ENCODE measurements around the gene B4GALT6. TPM values are rescaled to one million over a fixed set of nuclear protein-coding genes. Genes with fewer than 3 reads are reported as not detected.

The B4GALT6 gene
- polyA plus RNA-seq, 1 donor = 11.6 TPM

DNA sequence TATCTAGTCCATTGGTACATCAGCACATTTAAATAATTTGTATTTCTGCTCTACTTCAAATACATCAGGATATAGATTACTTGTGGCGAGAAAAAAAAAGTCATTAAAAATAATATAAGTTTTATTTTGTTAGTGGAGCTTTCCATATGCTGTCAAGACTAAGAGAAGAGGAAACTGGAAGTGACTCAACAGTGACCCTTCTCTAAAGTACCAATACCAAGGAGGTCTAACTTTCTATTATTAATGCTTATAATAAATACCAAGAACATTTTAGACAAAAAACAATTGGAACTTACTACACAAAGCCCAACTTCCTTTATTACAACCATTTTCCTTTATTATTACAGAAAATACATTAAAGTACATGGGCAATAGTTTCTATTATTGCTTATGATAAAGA is 52.9 kb downstream of the B4GALT6 start:
- DNase-seq = no peak

DNA sequence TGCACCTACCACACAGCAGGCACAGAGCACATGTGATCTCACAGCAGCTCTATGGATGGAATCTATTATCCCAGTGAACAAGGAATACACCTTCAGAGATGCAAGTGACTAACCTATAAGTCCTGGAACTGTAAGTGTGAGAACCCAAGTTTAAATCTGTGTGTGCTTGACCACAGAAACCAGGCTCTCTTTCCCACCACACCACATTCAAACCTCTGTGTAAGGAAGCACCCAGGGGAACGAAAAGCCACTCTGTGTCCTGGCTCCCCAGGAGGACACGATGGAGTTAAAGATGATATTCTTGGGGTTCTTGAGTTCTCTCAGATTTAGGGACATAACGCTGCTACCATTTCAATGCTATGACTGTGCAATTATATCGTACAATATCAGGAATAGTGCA is 53.8 kb downstream of the B4GALT6 start:
- no peak for DNase-seq

DNA sequence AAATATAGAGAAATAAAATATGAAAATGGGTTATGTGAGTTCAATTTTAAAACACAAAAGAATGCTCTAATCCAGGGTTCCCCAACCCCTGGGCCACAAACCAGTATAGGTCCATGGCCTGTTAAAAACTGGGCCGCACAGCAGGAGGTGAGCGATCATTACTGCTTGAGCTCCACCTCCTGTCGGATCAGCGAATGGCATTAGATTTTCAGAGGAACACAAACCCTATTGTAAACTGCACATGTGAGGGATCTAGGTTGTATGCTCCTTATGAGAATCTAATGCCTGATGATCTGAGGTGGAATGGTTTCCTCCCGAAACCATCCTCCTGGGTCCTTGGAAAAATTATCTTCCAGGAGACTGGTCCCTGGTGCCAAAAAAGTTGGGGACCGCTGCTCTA is 58.0 kb downstream of the B4GALT6 start:
- DNase-seq = no peak

DNA sequence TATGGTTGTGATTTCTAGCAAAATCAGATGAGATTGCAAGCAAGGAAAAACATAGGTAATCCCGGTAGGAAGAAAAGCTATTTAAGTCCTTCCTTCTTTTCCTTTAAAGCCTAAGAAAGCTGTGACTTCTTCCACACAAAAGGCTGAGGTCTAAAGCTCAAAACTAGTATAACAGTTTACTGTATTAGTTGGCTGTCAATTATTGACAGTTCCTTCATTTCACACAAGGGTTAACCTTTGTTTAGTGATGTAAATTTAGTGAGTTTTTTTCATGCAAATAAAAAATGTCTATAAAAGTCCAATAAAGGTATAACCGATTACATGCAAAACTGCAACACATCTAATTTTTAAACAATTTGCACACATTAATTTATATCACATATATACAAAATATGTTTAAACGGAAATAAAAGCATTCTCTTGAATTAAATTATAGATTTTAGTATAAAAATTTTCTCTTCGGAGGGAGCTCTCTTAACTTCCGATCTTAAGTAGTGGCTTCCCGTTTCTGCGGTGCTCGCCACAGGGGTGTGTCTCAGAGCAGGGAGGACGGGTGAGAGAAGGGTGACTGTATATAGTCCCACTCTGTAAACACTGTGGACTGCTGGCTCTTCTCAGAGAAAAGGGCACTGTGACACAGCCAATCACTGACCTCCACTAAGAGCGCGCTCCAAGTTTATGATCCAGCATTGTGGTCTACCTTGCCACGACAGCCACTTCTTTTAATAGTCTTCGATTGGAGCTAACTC is 59.3 kb downstream of the B4GALT6 start:
- DNase-seq = no peak

DNA sequence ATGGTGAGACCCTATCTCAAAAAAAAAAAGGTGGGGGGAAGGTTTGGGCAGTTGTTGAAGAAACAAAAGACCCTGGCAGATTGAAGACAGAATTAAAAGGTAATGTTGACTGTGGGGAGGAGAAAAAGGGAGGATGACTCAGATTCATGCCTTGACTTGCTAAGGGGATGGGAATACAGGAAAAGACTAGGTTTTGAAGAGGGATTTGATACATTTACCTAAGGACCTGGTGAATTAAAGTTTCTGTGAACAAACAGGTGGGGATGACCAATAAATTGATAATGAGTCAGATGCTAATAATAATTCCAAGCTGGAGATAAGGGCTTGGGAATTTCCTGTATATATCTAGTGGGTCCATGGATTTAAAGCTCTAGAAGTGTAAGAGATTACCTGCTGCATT is 65.1 kb downstream of the B4GALT6 start:
- no peak for DNase-seq

DNA sequence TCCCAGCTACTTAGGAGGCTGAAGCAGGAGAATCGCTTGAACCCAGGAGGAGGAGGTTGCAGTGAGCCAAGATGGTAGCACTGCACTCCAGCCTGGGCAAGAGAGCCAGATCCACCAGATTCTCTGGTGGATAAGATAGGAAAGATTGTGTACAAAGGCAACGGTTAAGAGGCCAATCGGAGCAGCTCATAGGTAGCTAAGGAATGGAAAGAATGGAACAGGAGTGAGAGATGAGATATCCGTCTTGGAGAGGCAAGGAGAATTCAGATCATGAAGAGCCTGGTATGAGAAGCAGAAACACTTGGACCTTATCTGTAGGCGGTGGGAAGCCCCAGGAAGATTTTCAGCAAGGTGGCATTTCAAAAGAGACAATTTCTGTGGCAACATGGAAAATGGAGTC is 65.6 kb downstream of the B4GALT6 start:
- DNase-seq = no peak

DNA sequence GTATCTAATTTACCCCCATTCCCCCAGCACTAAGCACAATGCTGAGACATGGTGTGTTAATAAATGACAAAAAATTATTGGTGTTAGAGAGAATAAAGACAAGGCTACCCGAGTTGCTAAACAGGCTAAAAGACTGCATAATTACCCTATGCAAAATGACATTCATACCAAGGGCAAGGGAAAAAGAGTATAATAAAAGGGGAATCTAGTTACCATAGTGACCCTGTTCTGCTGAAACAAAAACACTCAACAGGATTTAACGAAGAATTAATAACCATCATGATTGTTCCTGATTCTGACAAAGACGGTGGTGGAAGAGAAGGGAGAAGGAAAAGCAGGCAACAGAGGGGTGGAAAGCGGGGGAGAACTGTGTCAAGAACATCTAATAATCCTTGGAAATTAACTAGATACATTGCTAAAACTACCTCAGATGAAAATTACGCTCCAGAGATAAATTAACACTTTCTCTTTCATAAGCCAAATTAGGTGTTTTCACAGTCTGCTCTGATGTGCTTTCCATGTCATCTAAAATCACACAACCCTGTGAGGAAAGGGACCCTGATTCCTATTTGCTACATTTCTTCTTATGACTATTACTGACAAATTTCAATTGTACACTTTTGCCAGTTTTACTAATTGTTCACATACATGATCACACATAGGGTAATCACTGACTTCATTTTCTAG is 67.2 kb downstream of the B4GALT6 start:
- DNase-seq = no peak

DNA sequence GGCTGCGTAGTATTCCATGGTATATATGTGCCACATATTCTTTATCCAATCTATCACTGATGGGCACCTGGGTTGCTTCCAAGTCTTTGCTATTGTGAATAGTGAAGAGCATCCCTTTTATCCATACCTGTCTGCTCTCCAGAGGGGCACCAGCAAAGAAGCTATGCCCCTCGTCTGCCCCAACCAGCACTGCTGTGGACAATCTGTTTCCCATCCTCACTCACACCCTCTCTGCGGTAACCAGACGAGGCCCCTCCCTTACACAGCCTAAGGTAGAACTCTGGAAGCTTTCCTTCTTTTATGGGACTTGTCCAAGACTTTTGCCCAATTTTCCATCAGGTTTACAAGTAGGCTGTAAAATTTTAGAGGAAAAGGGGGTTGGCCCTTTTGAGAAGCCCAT is 67.8 kb downstream of the B4GALT6 start:
- DNase-seq = no peak

DNA sequence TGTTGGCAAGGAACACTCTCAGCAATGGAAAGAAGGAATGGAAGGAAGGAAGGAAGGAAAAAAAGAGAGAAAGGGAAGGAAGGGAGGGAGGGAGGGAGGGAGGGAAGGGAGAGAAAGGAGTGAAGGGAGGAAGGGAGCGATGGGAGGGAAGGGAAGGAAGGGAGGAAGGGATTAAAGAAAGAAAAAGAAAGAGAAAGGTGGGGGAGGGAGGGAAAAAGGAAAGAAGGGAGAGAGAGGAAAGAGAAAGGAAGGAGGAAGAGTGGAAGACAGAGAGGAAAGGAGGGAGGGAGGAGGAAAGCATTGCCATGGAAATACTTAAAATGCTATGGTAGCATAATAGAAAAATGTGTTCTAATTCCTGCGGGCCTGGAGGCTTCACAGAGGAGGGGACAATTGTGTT is 70.3 kb downstream of the B4GALT6 start:
- no peak for DNase-seq

DNA sequence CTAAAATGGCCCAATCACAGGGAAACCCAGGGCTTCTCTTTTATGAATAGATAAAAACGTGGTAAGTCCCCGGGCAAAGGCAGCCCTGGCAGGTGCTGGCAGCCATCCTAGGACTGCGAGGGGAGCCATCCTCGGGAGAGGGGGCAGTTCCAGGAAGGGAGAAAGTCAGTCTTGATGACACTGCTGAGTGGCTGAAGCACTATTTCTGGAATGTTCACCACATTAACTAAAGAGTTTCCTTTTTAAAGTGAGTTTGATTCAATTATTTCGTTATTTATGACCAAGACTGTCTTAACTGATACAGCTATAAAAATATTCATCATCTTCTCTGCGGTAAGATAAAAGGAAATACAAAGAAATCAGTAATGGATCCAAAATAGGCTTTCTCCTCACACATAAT is 72.3 kb downstream of the B4GALT6 start:
- DNase-seq = no peak

DNA sequence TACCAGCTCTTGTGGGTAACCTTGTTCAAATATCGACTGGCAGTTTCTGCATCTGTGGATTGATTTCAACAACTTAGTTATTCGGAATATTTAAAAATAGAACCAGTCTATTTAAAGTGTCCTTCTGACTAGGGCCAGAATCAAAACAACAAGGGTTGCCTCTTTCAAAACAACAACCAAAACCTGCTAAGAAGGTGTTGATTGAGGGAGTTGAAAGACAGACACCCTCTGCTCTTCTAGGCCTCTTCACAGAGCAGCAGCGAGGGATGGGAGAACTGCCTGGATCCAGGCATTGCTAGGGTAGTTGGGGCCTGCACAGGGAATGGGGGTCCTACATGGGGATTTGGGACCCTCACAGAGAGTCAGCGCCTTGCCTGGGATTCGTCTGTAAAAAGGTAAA is 72.9 kb downstream of the B4GALT6 start:
- no peak for DNase-seq

DNA sequence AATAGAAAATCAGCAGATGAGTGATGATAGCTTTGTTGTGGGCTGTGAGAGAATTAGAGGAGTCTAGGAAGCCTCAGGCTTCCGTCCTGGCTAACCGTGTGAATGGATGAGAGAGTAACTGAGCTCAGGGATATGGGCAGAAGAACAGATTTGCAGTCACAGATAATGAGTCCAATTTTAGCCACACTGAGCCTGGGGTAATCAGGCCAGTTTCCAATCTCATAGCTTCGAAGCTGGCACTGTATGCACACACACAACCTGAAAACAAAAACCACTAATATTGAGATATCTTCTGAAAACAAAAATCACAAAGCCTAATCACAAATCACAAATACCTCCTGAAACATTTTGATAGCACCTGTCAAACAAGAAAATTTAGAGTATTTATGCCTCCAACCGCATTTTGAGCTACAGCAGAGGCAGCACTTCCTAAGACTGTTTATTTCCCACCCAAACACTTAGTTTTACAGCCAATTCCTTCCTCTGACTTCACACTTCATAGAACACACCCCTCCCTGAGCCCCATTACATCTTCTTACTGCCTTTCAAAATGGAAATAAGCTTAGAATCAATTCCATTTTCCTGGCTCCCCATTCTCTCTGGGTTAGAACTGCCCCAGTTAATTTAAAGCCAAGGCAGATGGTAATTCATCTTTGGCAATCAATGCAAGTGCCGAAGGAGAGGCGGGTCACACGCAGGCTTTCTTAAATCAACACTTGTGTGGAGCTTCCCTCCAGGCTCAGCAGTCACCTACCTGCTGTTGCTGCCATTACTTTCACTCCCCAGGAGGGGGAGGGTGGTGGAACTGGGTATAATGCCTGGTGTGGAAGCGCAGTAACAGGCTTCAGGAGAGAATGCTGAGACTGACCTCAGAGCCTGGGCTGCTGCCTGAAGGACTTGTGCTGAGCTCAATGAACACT is 73.8 kb downstream of the B4GALT6 start:
- DNase-seq = no peak

DNA sequence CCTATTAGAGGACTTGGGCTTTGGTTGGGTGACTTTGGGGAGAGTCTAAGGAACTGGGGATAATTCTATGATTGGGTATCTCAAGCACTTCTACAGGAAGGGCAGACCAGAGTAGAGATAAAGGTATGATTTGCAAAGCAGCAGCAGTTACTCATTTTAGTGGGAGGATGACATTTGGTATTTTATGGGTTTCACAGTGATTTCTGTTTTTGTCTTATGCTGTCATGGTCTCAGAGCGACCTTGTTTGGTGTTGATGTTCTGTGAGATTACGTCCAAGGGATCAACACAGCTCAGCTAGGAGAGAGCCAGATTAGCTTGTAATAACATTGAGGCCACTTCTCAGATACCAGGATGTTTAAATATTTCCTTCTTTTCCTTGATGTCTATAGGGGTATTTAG is 74.5 kb downstream of the B4GALT6 start:
- no peak for DNase-seq

DNA sequence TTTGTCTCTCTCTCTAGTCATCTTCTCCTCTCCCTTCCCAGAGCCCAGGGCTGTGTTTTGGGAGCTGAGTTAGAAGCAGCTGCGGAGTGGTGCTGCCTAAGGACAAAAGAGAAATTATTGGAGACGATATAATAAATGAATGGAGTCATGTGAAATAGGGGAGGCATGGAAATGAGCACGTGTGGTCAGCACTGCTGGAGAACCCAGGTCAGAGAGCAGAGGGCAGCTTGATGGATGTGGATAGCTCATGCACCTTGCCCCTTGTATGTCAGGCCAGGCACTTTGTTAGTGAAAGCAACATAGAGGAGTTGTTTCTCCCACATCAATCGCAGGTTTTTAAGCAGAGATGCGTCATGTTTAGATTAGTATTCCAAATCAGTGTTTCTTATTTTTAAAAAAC is 77.0 kb downstream of the B4GALT6 start:
- no peak for DNase-seq

DNA sequence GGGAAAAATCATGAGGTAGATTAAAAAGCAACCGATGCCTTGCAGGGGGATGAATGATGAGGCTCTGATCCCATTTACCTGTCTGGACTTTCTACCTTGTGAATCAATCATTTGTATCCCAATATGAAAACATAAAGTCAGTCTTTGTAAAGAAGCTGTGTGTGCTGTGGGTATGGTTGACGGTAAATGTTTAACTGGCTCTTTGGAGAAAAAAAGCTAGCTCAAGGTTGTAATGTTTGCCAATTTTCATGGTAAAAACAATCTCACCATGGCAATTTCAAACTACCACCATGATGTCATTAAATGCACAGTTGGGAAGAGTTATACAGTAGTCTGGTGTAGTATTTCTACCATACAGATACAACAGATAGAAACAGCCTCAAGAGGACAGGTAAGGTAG is 78.1 kb downstream of the B4GALT6 start:
- no peak for DNase-seq

DNA sequence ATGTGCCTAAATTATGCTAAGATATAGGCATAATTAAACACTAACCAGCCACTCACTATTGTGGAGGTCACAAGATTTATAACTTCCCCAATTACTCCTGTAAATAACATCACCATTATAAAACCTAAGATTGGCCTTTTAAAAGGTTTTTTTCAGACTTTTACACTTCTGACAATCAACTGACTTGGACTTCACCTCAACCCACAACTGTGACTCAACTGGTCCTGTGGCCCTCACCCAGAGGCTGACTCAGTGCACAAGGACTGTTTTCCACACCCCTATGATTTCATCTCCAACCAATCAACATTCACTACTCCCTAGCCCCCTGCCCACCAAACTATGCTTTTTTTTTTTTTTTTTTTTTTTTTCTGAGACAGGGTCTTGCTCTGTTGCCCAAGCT is 81.1 kb downstream of the B4GALT6 start:
- DNase-seq = no peak

DNA sequence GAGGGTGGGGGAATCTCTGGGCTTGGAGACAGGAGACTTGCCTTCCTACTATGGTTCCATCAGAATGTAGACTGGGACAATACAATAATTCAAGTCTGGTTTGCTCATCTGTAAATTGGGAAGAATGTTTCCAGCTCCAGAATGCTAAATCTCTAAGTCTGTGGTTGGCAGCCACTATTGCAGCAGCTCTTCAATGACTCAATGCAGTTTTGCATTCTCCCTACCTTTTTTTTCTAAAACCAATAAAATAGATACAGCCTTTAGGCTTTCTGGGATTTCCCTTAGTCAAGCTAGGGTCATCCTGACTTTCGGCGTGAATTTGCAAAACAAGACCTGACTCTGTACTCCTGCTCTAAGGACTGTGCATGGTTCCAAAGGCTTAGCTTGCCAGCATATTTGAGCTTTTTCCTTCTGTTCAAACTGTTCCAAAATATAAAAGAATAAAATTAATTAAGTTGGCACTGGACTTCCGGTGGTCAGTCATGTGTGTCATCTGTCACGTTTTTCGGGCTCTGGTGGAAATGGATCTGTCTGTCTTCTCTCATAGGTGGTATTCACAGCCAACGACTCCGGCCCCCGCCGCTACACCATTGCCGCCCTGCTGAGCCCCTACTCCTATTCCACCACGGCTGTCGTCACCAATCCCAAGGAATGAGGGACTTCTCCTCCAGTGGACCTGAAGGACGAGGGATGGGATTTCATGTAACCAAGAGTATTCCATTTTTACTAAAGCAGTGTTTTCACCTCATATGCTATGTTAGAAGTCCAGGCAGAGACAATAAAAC is 86.2 kb downstream of the B4GALT6 start:
- no peak for DNase-seq

DNA sequence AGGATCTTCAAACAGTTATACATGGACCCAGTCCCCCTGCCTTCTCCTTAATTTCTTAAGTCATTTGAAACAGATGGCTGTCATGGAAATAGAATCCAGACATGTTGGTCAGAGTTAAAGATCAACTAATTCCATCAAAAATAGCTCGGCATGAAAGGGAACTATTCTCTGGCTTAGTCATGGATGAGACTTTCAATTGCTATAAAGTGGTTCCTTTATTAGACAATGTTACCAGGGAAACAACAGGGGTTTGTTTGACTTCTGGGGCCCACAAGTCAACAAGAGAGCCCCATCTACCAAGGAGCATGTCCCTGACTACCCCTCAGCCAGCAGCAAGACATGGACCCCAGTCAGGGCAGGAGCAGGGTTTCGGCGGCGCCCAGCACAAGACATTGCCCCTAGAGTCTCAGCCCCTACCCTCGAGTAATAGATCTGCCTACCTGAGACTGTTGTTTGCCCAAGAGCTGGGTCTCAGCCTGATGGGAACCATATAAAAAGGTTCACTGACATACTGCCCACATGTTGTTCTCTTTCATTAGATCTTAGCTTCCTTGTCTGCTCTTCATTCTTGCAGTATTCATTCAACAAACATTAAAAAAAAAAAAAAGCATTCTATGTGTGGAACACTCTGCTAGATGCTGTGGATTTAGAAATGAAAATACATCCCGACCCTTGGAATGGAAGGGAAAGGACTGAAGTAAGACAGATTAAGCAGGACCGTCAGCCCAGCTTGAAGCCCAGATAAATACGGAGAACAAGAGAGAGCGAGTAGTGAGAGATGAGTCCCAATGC is 88.1 kb downstream of the B4GALT6 start:
- no peak for DNase-seq

DNA sequence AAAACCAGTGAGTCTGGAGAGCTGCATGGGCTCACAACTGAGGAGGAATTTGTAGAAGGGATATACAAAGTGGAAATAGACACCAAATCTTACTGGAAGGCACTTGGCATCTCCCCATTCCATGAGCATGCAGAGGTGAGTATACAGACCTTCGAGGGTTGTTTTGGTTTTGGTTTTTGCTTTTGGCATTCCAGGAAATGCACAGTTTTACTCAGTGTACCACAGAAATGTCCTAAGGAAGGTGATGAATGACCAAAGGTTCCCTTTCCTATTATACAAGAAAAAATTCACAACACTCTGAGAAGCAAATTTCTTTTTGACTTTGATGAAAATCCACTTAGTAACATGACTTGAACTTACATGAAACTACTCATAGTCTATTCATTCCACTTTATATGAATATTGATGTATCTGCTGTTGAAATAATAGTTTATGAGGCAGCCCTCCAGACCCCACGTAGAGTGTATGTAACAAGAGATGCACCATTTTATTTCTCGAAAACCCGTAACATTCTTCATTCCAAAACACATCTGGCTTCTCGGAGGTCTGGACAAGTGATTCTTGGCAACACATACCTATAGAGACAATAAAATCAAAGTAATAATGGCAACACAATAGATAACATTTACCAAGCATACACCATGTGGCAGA is 89.1 kb downstream of the B4GALT6 start:
- no peak for DNase-seq

DNA sequence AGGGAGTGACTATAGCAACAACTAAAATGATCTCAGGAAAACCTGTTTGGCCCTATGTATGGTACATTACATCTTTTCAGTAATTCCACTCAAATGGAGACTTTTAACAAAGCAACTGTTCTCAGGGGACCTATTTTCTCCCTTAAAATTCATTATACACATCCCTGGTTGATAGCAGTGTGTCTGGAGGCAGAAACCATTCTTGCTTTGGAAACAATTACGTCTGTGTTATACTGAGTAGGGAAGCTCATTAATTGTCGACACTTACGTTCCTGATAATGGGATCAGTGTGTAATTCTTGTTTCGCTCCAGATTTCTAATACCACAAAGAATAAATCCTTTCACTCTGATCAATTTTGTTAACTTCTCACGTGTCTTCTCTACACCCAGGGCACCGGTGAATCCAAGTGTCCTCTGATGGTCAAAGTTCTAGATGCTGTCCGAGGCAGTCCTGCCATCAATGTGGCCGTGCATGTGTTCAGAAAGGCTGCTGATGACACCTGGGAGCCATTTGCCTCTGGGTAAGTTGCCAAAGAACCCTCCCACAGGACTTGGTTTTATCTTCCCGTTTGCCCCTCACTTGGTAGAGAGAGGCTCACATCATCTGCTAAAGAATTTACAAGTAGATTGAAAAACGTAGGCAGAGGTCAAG is 91.7 kb downstream of the B4GALT6 start:
- DNase-seq = no peak

DNA sequence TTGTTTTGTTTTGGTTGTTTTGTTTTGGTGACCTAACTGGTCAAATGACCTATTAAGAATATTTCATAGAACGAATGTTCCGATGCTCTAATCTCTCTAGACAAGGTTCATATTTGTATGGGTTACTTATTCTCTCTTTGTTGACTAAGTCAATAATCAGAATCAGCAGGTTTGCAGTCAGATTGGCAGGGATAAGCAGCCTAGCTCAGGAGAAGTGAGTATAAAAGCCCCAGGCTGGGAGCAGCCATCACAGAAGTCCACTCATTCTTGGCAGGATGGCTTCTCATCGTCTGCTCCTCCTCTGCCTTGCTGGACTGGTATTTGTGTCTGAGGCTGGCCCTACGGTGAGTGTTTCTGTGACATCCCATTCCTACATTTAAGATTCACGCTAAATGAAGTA is 92.8 kb downstream of the B4GALT6 start, which contains the start of gene TTR:
Gene TTR, plus strand, starts transcription at position 250 of the 400 bp plus-strand sequence. Its CDS starts 26 bp downstream, at position 276.
- DNase-seq = no peak

Data from hindlimb muscle (tissue), 1 donor.